ENCODE data around the gene CYP4Z1. TPM values are rescaled to one million over a fixed set of nuclear protein-coding genes. Genes with fewer than 3 reads are reported as not detected.
"Not testable (repeated sequence)": the region's sequence is repeated elsewhere in the genome, so short reads cannot be mapped to it uniquely, and the experiment has no call there.

CYP4Z1 gene
- total and polyA plus RNA-seq, 12 donors = 0.07 to 0.84 (median 0.28) TPM; not detected in 1

DNA sequence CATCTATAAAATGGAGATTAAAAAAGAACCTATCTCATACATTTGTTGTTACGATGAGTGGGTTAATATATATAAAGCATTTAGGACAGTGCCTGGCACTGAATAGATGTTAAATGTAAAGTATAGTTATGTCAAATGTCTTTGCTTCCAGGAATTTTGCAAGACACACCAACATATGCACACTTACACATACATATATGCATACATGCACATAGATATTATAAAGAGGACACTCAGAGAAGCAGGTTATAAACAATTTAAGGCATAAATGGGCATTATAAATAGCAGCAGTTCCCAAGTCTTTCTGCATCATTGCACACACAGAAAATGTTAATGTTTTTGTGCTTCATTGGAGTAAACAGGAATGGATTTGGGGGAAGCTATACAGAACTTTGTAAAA is 30.3 kb upstream of the CYP4Z1 start:
- 62 to 87% (median 79%) methylated on average over 1 of the region's 1 CpG for WGBS, 4 donors
- Histone ChIP-seq H3K27ac (no peak overlapping the region), H3K4me1 (replicated peaks in 1 of 2) (no peaks in the 10 kb centered on the region), H3K4me3 (no peak overlapping the region), H3K27me3 (no peaks in the 10 kb centered on the region), H3K36me3 (replicated peaks in 1 of 2) (no peaks in the 10 kb centered on the region), H3K9me3 (replicated peaks in 1 of 3) (no peaks in the 10 kb centered on the region)
- TF ChIP-seq CTCF (IDR thresholded peaks at IDR 0.05) (no peak), POLR2A (IDR thresholded peaks at IDR 0.05) (no peak)
- DNase-seq = no peak
- intact Hi-C loops (cut with DNase I) = no loop called here

DNA sequence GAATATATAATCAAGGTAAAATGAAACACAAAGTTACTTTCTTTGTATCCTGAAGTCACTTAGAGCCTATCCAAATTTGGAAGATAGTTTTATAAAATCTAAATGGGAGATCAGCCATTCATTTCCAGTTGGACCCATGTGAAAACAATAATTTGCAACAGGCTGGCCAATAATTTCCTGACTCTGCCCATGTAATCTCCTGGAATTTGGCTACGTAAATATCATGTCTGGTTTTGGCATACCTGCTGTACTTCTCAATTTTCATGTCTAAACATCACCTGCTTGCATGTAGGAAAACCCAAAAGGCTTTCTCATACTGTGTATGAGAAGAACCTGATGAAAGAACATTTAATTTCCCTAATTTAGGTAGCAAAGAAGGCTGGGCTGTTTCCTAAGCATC is 7.7 kb upstream of the CYP4Z1 start:
- intact Hi-C loops (cut with DNase I) = no loop called here
- 62 to 78% (median 70%) methylated on average over 1 of the region's 1 CpG for WGBS, 4 donors
- H3K27me3 ChIP-seq = no peaks in the 10 kb centered on the region
- H3K36me3 ChIP-seq (replicated peaks in 1 of 2) = no peaks in the 10 kb centered on the region
- DNase-seq = no peak
- no peak overlapping the region for H3K4me3 ChIP-seq
- H3K4me1 ChIP-seq (replicated peaks in 1 of 2) = no peaks in the 10 kb centered on the region
- H3K27ac ChIP-seq = no peak overlapping the region
- TF ChIP-seq POLR2A (IDR thresholded peaks at IDR 0.05) (no peak), CTCF (IDR thresholded peaks at IDR 0.05) (no peak)
- H3K9me3 ChIP-seq (replicated peaks in 1 of 3) = no peaks in the 10 kb centered on the region

- H3K27me3 ChIP-seq; H3K9me3 ChIP-seq (replicated peaks in 1 of 3); H3K4me1 ChIP-seq (replicated peaks in 1 of 2); intact Hi-C loops (cut with DNase I); H3K36me3 ChIP-seq (replicated peaks in 1 of 2); H3K4me3 ChIP-seq; H3K27ac ChIP-seq; DNase-seq: not testable (repeated sequence)
- WGBS, 4 donors = 45 to 79% (median 74%) methylated on average over 3 to 4 of the region's 4 CpGs
Measured at GRCh38 chr1:47069080-47069479, 2.0 kb downstream of the CYP4Z1 start.

DNA sequence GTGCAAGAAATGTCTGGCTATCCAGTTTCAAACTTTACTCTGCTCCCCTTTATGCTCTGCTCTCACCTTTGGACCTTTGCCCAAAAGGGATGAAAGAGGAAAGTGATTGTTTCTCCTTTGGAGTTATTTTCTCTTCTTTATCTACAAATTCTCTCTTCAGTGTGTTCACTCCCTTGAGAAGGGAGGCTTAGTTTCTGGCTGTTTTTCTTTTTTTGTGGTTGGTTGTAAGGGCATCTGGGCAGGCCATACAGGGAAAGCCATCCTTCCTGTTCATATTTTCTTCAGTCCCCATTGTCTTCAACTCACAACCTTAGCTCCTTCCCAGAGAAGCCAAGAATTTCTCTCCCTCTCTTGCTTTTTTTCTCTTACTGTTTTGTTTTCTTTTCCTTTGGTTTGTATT is 2.5 kb downstream of the CYP4Z1 start:
- H3K9me3 ChIP-seq (replicated peaks in 1 of 3); H3K27me3 ChIP-seq; H3K4me1 ChIP-seq (replicated peaks in 1 of 2); DNase-seq; H3K27ac ChIP-seq; H3K4me3 ChIP-seq; intact Hi-C loops (cut with DNase I); H3K36me3 ChIP-seq (replicated peaks in 1 of 2): not testable (repeated sequence)

DNA sequence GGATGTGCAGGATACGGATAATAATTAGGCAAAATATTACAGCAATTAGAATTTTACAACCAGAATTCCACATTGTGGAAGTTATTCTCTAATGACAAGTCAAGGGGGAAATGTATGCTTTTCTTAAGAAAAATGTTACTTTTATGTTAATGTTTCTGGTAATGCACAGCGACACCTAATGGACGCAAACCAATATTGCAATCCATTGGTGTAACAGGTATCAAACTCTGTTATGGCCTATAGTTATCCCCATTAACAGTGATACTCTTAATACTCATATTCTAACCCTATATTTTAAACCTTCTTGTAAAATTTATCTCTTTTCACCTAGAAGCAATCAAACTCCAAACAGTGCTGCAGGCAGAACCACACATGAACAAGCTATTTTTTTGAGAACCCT is 22.3 kb downstream of the CYP4Z1 start:
- H3K27ac ChIP-seq; H3K4me3 ChIP-seq; H3K36me3 ChIP-seq (replicated peaks in 1 of 2); H3K9me3 ChIP-seq (replicated peaks in 1 of 3); intact Hi-C loops (cut with DNase I); H3K4me1 ChIP-seq (replicated peaks in 1 of 2); H3K27me3 ChIP-seq: not testable (repeated sequence)
- peak in 6 of 7 donors; percentile 21 to 61 (median 29) for DNase-seq
- peak; percentile 40 to 55 (median 46) for TF ChIP-seq CTCF (IDR thresholded peaks at IDR 0.05)
- WGBS, 4 donors = 3 to 6% (median 4%) methylated on average over 3 of the region's 3 CpGs

All from adrenal gland (tissue), 12 donors.